ENCODE measurements around the gene WDR26.

Gene WDR26

DNA sequence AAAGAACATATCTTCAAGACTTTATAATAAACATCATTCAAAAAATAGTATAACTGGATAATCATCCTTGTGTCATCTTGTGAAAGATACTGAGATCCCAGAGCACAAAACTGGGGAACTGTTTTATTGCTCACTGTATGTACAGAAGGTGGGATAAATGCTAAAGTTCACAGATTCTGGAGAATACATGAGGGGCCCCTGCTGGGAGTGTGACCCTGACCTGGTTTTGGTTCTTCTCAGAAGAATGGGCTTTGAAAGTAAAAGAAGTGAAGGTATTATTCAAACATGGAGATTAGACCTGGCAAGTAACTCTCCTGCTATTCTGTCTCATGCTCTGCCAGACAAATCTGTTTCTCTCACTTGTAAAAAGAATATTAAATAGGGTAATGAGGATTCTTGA lies 14.5 kb downstream of the WDR26 start:
- CTCF ChIA-PET, result no interaction called here
- DNase-seq (ENCODE audit: low spot score), result no peak
- no peak overlapping the region for H3K27ac ChIP-seq
- TF ChIP-seq, protein P1, sequence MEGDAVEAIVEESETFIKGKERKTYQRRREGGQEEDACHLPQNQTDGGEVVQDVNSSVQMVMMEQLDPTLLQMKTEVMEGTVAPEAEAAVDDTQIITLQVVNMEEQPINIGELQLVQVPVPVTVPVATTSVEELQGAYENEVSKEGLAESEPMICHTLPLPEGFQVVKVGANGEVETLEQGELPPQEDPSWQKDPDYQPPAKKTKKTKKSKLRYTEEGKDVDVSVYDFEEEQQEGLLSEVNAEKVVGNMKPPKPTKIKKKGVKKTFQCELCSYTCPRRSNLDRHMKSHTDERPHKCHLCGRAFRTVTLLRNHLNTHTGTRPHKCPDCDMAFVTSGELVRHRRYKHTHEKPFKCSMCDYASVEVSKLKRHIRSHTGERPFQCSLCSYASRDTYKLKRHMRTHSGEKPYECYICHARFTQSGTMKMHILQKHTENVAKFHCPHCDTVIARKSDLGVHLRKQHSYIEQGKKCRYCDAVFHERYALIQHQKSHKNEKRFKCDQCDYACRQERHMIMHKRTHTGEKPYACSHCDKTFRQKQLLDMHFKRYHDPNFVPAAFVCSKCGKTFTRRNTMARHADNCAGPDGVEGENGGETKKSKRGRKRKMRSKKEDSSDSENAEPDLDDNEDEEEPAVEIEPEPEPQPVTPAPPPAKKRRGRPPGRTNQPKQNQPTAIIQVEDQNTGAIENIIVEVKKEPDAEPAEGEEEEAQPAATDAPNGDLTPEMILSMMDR (conservative IDR thresholded peaks at IDR 0.05; ENCODE audit: low read depth), result no peak
- POLR2A ChIA-PET (ENCODE audit: low non-redundant PET), result no interaction called here

DNA sequence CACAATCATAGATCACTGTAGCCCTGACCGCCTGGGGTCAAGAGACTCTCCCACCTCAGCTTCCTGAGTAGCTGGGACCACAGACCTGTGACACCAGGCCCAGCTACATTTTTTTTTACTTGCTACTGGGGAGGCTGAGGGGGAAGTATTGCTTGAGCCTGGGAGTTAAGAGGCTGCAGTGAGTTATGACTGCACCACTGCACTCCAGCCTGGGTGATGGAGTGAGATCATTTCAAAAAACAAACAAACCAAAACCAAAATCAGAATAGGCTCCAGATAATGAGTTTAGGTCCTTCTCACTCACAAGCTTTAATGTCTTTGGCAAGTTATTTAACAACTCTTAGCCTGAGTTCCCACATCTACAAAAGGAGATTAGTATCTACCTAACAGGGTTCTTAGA lies 22.8 kb downstream of the WDR26 start:
- H3K27ac ChIP-seq, result no peak overlapping the region
- CTCF ChIA-PET, result no interaction called here
- POLR2A ChIA-PET (ENCODE audit: low non-redundant PET), result no interaction called here
- TF ChIP-seq, protein P1 (conservative IDR thresholded peaks at IDR 0.05; ENCODE audit: low read depth), result no peak
- DNase-seq (ENCODE audit: low spot score), result no peak

DNA sequence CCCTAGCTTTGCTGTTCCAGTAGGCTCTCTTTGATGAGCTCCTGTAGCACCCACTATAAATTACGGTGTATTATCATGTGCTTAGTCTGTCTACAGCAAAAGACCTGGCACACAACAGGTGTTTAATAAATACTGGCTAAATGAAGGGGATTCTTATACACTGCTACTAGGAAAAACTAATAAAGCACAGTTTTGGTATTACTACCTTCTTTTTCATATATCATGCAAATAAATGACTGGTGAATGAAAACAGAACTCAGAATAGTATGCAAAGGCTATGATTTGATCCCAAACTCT lies 26.4 kb downstream of the WDR26 start:
- ChIA-PET CTCF (interaction anchor here (1.0 kb wide), 1 partner anchor 49 kb away, joined by 6 read pairs; no protein-coding TSS in a partner anchor), POLR2A (ENCODE audit: low non-redundant PET) (no interaction called here)
- no peak overlapping the region for H3K27ac ChIP-seq
- TF ChIP-seq, protein P1 (conservative IDR thresholded peaks at IDR 0.05; ENCODE audit: low read depth), result no peak
- no peak for DNase-seq (ENCODE audit: low spot score)

DNA sequence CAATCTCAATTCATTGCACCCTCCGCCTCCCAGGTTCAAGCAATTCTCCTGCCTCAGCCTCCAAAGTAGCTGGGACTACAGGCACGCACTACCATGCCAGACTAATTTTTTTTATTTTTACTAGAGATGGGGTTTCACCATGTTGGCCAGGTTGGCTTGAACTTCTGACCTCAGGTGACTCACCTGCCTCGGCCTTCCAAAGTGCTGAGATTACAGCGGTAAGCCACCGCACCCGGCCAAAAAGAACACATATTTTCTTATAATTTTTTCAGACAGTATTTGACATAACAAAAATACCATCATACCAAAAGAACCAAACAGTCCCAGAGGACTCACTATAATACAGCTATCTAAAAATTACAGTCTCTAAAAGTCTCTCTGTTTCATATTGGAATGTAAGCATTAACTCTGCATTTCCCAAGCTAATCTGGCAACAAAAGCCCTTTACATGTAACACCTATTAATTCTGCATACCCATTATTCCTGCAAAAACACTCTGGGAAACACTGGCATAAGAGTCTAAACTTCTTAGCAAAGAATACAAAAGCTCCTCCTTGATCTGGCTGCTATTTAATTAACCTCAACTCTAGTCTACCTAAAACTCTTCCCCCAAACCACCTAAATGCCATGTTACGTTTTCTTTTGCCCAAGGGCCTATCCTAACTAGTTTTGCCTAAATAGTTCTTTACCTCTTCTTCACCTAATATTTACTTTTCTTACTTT lies 26.9 kb downstream of the WDR26 start:
- DNase-seq (ENCODE audit: low spot score), result no peak
- H3K27ac ChIP-seq, result no peak overlapping the region
- CTCF ChIA-PET, result interaction anchor here (0.8 to 1.0 kb wide), 2 partner anchors 31 to 49 kb away, joined by 3 to 6 read pairs; no protein-coding TSS in a partner anchor
- POLR2A ChIA-PET (ENCODE audit: low non-redundant PET), result no interaction called here
- TF ChIP-seq, protein P1 (conservative IDR thresholded peaks at IDR 0.05; ENCODE audit: low read depth), result no peak

DNA sequence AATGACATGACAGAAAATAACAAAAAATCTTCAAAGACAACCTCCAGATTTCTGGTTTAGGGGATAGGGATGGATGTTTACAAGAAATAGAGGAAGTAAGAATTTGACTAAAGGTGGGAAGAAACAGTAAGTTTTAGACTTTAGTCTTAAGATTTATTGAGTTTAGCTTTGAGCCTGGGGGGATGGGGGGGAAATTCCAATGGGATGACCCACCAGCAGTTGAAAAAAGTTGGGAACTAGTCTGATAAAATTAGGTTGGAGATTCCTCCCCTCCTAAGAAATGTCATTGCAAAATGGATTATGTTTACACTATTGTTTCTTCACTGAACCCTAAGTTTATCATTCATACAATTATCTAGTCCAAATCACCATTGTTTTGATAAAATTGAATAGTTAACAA lies 28.4 kb downstream of the WDR26 start:
- no peak overlapping the region for H3K27ac ChIP-seq
- ChIA-PET POLR2A (ENCODE audit: low non-redundant PET) (no interaction called here), CTCF (interaction anchor here (1.6 kb wide), 1 partner anchor 51 kb away, joined by 5 read pairs; no protein-coding TSS in a partner anchor)
- TF ChIP-seq, protein P1 (conservative IDR thresholded peaks at IDR 0.05; ENCODE audit: low read depth), result no peak
- no peak for DNase-seq (ENCODE audit: low spot score)

DNA sequence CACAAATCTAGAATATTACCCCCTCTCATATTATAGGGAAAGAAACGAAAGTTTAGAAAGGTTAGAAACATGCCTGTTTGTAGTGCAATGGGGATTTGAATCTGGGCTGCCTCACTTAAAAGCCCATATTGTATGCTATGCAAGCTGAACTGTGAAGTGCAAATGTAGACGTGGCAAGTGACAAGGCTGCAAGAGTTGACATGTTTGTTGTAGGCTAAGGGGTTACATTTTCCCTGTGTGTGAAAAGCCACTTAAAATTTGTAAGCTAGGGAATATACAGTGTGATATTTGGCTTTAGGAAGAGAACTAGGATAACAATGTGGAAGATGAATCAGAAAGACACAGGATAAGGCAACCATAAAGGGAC lies 29.0 kb downstream of the WDR26 start:
- H3K27ac ChIP-seq, result no peak overlapping the region
- TF ChIP-seq, protein P1 (conservative IDR thresholded peaks at IDR 0.05; ENCODE audit: low read depth), result no peak
- no peak for DNase-seq (ENCODE audit: low spot score)
- CTCF ChIA-PET, result interaction anchor here (1.6 kb wide), 1 partner anchor 52 kb away, joined by 5 read pairs; no protein-coding TSS in a partner anchor
- POLR2A ChIA-PET (ENCODE audit: low non-redundant PET), result no interaction called here

Data from RWPE1 (cell line).